Karpas-422 (cell line): Measurements from ENCODE around the gene OXT. TPM values are rescaled to one million over a fixed set of nuclear protein-coding genes. Genes with fewer than 3 reads are reported as not detected.

Source experiments
- DNase-seq: peaks from one replicate; pipeline ENCODE4 v3.0.0-alpha.2; 2015
- H2AFZ ChIP-seq: fragments of 200-600 bp; sonication (generic); 2 replicates; pipeline ENCODE4 v1.6.1; 2014; ENCODE audit warnings: antibody characterized with exemption, low read length, mixed read lengths
- H3K27ac ChIP-seq: fragments of 200-600 bp; sonication (generic); 2 replicates; pipeline ENCODE4 v1.5.1; 2014; ENCODE audit warnings: mild to moderate bottlenecking, low read length, moderate library complexity
- H3K27me3 ChIP-seq: fragments of 200-600 bp; sonication (generic); 2 replicates; pipeline ENCODE4 v1.6.1; 2014; ENCODE audit warnings: low read length, mixed read lengths
- H3K36me3 ChIP-seq: fragments of 200-600 bp; sonication (generic); 2 replicates; pipeline ENCODE4 v1.6.1; 2014; ENCODE audit warnings: low read length, mixed read lengths; ENCODE audit not compliant: insufficient read depth
- H3K4me1 ChIP-seq: fragments of 200-600 bp; sonication (generic); 2 replicates; pipeline ENCODE4 v1.6.1; 2014; ENCODE audit warnings: mild to moderate bottlenecking, low read length, mixed read lengths
- H3K4me2 ChIP-seq: fragments of 200-600 bp; sonication (generic); 2 replicates; pipeline ENCODE4 v1.6.1; 2014; ENCODE audit warnings: low read length, low read depth, mild to moderate bottlenecking; ENCODE audit not compliant: poor library complexity, severe bottlenecking
- H3K4me3 ChIP-seq: fragments of 200-600 bp; sonication (generic); 2 replicates; pipeline ENCODE4 v1.5.1; 2014; ENCODE audit warnings: mild to moderate bottlenecking, antibody characterized with exemption, low read length, mixed read lengths
- H3K79me2 ChIP-seq: fragments of 200-600 bp; sonication (generic); 2 replicates; pipeline ENCODE4 v1.6.1; 2014; ENCODE audit warnings: mild to moderate bottlenecking, low read length, mixed read lengths
- H3K9ac ChIP-seq: fragments of 200-600 bp; sonication (generic); 2 replicates; pipeline ENCODE4 v1.6.0; 2014; ENCODE audit warnings: low read length
- H3K9me2 ChIP-seq: fragments of 200-600 bp; sonication (generic), shearing (Covaris generic); replicated peaks from 2 replicates; pipeline ENCODE4 v1.6.0; 2014; ENCODE audit warnings: mild to moderate bottlenecking, low read length, moderate library complexity; ENCODE audit not compliant: insufficient read depth
- H3K9me3 ChIP-seq: fragments of 300-700, 200-600 bp; sonication (generic); 2 replicates; pipeline ENCODE4 v1.6.1; 2014; ENCODE audit warnings: low read length, mixed read lengths
- H4K20me1 ChIP-seq: fragments of 200-600 bp; sonication (generic); 2 replicates; pipeline ENCODE4 v1.6.1; 2014; ENCODE audit warnings: mild to moderate bottlenecking, antibody characterized with exemption, low read length, low read depth; ENCODE audit not compliant: insufficient read depth
- total RNA-seq: library from RNA; depleted of rRNA; stranded (reverse); fragments of >200 nt; shearing (Covaris generic); gene quantifications from 2 replicates; pipeline ENCODE4 v1.2.3, GENCODE V29; 2014; ENCODE audit warnings: low replicate concordance

The OXT gene
- total RNA-seq, 1 experiment from 2014 or later, result not detected

- Histone ChIP-seq H3K27me3 (no peaks in the 10 kb centered on the region), H3K9me3 (no peaks in the 10 kb centered on the region), H3K27ac (no peak overlapping the region), H2AFZ (no peak overlapping the region), H3K36me3 (no peaks in the 10 kb centered on the region), H3K9ac (no peak overlapping the region), H3K4me1 (no peaks in the 10 kb centered on the region), H3K4me3 (no peak overlapping the region), H3K9me2 (no peaks in the 10 kb centered on the region), H3K79me2 (no peaks in the 10 kb centered on the region), H3K4me2 (no peak overlapping the region), H4K20me1 (no peaks in the 10 kb centered on the region)
- no peak for DNase-seq
Measured at GRCh38 chr20:3101737-3102574, 30.5 kb downstream of the OXT start.

- no peak overlapping the region for H3K4me3 ChIP-seq
- no peak for DNase-seq
- H3K27me3 ChIP-seq, result no peaks in the 10 kb centered on the region
- H3K9me2 ChIP-seq, result no peaks in the 10 kb centered on the region
- no peak overlapping the region for H3K9ac ChIP-seq
- H3K36me3 ChIP-seq, result no peaks in the 10 kb centered on the region
- H3K4me2 ChIP-seq, result no peak overlapping the region
- H3K79me2 ChIP-seq, result no peaks in the 10 kb centered on the region
- no peak overlapping the region for H3K27ac ChIP-seq
- H4K20me1 ChIP-seq, result no peaks in the 10 kb centered on the region
- no peak overlapping the region for H2AFZ ChIP-seq
- H3K4me1 ChIP-seq, result no peaks in the 10 kb centered on the region
- no peaks in the 10 kb centered on the region for H3K9me3 ChIP-seq
Measured at GRCh38 chr20:3102575-3103368, 31.4 kb downstream of the OXT start.

GRCh38 chr20:3103369-3104032, 32.1 kb downstream of the OXT start:
- H3K4me3 ChIP-seq, result no peak overlapping the region
- no peaks in the 10 kb centered on the region for H4K20me1 ChIP-seq
- H3K9ac ChIP-seq, result no peak overlapping the region
- H3K9me3 ChIP-seq, result no peaks in the 10 kb centered on the region
- no peaks in the 10 kb centered on the region for H3K79me2 ChIP-seq
- H3K9me2 ChIP-seq, result no peaks in the 10 kb centered on the region
- H3K4me2 ChIP-seq, result no peak overlapping the region
- H3K27ac ChIP-seq, result no peak overlapping the region
- no peaks in the 10 kb centered on the region for H3K4me1 ChIP-seq
- no peak overlapping the region for H2AFZ ChIP-seq
- DNase-seq, result no peak
- no peaks in the 10 kb centered on the region for H3K36me3 ChIP-seq
- H3K27me3 ChIP-seq, result no peaks in the 10 kb centered on the region

GRCh38 chr20:3105256-3106137, 34.1 kb downstream of the OXT start:
- Histone ChIP-seq H3K9me2 (no peaks in the 10 kb centered on the region), H3K4me3 (no peak overlapping the region), H3K4me1 (no peaks in the 10 kb centered on the region), H3K4me2 (no peak overlapping the region), H3K27me3 (no peaks in the 10 kb centered on the region), H3K27ac (no peak overlapping the region), H3K36me3 (no peaks in the 10 kb centered on the region), H2AFZ (no peak overlapping the region), H3K9ac (no peak overlapping the region), H4K20me1 (no peaks in the 10 kb centered on the region), H3K79me2 (no peaks in the 10 kb centered on the region), H3K9me3 (no peaks in the 10 kb centered on the region)
- no peak for DNase-seq

GRCh38 chr20:3106185-3106584, 34.8 kb downstream of the OXT start:
- H4K20me1 ChIP-seq, result no peaks in the 10 kb centered on the region
- no peak overlapping the region for H3K4me3 ChIP-seq
- H3K27me3 ChIP-seq, result no peaks in the 10 kb centered on the region
- DNase-seq, result no peak
- no peaks in the 10 kb centered on the region for H3K9me2 ChIP-seq
- no peak overlapping the region for H3K27ac ChIP-seq
- H3K9me3 ChIP-seq, result no peaks in the 10 kb centered on the region
- no peaks in the 10 kb centered on the region for H3K79me2 ChIP-seq
- H3K36me3 ChIP-seq, result no peaks in the 10 kb centered on the region
- H2AFZ ChIP-seq, result no peak overlapping the region
- no peak overlapping the region for H3K9ac ChIP-seq
- no peaks in the 10 kb centered on the region for H3K4me1 ChIP-seq
- no peak overlapping the region for H3K4me2 ChIP-seq

GRCh38 chr20:3106658-3107463, 35.4 kb downstream of the OXT start:
- Histone ChIP-seq H3K4me3 (no peak overlapping the region), H3K27ac (no peak overlapping the region), H4K20me1 (no peaks in the 10 kb centered on the region), H3K9me2 (no peaks in the 10 kb centered on the region), H3K4me1 (no peaks in the 10 kb centered on the region), H3K36me3 (no peaks in the 10 kb centered on the region), H3K27me3 (no peaks in the 10 kb centered on the region), H3K9me3 (no peaks in the 10 kb centered on the region), H3K9ac (no peak overlapping the region), H3K79me2 (no peaks in the 10 kb centered on the region), H2AFZ (no peak overlapping the region), H3K4me2 (no peak overlapping the region)
- no peak for DNase-seq

- no peaks in the 10 kb centered on the region for H3K4me1 ChIP-seq
- H3K9ac ChIP-seq, result no peak overlapping the region
- no peak overlapping the region for H3K27ac ChIP-seq
- no peaks in the 10 kb centered on the region for H3K27me3 ChIP-seq
- no peak overlapping the region for H3K4me3 ChIP-seq
- no peak for DNase-seq
- H3K9me2 ChIP-seq, result no peaks in the 10 kb centered on the region
- no peaks in the 10 kb centered on the region for H3K36me3 ChIP-seq
- H4K20me1 ChIP-seq, result no peaks in the 10 kb centered on the region
- H3K9me3 ChIP-seq, result no peaks in the 10 kb centered on the region
- H3K79me2 ChIP-seq, result no peaks in the 10 kb centered on the region
- H3K4me2 ChIP-seq, result no peak overlapping the region
- no peak overlapping the region for H2AFZ ChIP-seq
Measured at GRCh38 chr20:3107464-3108025, 36.1 kb downstream of the OXT start.
